ENCODE measurements around the gene PDE8A. TPM values are rescaled to one million over a fixed set of nuclear protein-coding genes. Genes with fewer than 3 reads are reported as not detected.
"Not testable (repeated sequence)": the region's sequence is repeated elsewhere in the genome, so short reads cannot be mapped to it uniquely, and the experiment has no call there.

Gene PDE8A
- total RNA-seq, 1 experiment from 2014 or later: 13.0 TPM

DNA sequence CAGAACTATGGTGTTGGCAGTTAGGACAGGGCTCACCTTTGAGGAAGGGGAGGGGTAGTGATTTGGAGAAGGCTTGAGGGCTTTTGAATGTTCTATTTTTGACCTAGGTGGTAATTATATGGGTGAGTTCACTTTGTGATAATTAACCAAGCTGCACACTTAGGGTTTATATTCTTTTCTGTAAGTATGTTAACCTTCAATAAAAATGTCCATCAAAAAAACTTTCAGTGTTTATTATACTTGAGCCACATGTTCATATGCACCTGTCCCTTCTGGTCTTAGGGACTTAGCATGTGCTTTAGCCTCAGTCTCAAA, 28.4 kb downstream of the PDE8A start:
- DNase-seq (ENCODE audit: low read depth): no peak

DNA sequence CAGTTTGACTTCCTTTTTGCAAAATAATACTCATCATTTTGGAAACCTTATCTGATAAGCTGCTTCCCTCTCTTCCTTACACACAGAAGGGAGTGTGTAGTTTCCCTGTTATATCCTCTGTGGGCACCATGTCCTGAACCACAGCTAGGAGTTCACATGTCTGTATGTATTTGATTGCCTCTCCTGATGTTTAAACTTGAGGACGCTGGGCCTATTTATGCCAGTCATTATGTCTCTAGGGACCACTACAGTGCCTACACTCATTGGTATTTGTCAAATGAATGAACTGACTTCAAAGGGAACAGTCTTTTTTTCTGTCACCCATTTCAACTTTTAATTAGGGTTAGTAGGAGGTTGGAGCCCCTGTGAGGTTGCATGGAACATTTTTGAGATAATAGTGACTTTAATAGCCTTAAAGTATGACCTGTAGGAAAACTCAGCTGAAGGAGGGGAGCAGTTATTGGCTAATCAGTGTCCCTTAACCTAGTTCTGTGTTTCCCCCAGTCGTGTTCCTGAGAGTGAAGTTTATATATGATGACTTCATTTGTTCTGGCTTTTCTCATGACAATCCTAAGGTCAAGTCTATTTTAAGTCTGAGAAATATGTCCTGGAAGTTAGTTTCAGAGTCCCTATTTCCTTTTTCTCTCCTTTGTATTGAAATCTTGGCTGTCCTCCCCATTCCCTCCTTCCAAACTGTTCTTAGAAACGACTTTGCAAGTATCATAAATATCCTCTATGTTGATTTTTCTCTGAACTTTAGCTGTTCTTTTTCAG, 28.9 kb downstream of the PDE8A start:
- peak; percentile 46 for DNase-seq (ENCODE audit: low read depth)

DNA sequence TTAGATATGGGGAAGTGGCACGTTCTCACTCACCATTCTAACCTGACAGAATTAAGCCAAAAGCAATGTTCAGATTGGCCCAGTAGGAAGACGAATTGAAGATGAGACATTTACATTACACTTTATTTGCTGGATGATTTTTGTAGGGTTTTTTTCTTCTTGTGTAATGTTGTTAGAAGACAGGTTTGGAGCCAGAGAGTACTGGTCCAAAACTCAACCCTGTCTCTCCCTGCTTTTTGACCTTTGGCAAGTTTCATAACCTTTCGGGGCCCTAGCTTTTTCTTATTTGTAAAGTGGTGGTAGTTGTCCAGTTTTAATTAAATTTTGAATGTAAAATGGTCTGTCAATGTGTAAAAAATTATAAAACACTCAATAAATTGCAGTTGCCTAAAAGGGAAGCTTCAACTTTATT, 29.5 kb downstream of the PDE8A start:
- DNase-seq (ENCODE audit: low read depth): no peak

DNA sequence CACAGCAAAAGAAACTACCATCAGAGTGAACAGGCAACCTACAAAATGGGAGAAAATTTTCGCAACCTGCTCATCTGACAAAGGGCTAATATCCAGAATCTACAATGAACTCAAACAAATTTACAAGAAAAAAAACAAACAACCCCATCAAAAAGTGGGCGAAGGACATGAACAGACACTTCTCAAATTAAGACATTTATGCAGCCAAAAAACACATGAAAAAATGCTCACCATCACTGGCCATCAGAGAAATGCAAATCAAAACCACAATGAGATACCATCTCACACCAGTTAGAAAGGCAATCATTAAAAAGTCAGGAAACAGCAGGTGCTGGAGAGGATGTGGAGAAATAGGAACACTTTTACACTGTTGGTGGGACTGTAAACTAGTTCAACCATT, 30.1 kb downstream of the PDE8A start:
- DNase-seq (ENCODE audit: low read depth): not testable (repeated sequence)

DNA sequence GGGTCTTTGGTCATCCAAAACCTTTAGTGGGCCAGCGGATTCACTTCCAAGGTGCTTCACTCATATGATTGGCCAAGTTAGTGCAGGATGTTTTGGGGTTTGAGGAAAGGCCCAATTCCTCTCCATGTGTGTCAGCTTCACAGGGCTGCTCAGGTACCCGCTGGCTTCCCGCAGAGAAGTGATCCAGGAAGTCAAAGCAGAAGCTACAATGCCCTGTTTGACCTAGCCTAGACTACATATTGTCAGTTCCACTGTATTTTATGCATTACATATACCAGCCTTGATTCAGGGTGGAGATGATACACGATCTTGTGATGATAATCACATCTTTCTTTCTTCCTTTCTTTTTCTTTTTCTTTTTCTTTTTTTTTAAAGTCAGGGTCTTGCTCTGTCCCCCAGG, 32.1 kb downstream of the PDE8A start:
- DNase-seq (ENCODE audit: low read depth): no peak

DNA sequence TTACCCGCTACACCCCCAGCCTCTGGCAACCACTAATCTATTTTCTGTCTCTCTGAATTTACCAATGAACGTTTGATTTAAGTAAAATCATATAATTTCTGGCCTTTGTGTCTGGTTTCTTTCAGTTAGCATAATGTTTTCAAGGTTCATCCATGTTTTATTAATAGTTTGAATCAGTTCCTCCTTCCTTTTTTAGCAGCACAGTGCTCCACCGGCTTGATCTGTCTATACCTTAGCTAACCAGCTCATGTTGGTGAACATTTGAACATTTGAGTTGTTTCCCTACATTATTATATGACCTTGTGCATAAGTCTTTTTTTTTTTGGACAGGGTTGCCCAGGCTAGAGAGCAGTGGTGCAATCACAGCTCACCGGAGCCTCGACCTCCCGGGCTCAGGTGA, 33.3 kb downstream of the PDE8A start:
- DNase-seq (ENCODE audit: low read depth): no peak

DNA sequence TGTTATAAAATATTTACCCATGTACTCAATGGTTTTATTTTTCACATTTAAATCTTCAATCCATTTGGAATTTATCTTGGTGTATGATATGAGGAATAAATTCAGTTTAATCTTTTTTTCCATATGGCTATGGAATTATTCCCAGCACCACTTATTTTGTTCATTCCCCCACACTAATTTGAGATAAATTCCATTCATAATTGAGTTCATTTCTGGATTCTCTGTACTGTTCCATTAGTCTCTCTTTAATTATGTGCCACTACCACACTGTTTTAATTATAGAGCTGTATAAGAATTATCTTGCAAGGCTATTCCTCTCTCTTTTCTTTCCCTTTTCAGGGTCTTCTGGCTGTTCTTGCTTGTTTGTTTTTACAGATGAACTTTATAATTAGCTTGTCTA, 34.6 kb downstream of the PDE8A start:
- no peak for DNase-seq (ENCODE audit: low read depth)

DNA sequence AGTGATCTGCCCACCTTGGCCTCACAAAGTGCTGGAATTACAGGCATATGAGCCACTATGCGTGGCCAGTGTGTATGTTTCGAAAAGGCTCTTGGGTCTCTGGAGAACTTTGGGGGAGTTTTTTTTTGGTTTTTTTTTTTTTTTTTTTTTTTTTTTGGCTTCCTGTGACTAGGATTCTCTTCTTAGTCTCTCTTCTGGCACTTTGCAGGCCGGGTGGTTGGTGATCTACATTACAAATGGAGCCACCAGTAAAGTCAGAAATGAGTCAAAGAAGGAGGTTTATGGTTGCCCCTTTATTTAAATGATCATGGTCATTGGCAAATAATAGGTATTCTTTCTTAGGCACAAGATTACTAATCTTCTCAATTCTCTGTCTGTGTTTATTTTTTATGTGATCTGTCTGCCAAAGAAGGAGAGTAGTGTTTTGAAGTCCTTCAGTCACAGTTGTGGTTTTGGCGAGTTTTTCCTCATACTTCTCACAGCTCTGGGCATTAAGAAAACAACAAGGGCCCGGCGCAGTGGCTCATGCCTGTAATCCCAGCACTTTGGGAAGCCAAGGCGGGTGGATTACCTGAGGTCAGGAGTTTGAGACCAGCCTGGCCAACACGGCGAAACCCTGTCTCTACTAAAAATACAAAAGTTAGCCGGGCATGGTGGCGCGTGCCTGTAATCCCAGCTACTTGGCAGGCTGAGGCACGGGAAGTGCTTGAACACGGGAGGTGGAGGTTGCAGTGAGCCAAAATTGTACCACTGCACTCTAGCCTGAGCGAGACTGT, 38.3 kb downstream of the PDE8A start:
- DNase-seq (ENCODE audit: low read depth): no peak

DNA sequence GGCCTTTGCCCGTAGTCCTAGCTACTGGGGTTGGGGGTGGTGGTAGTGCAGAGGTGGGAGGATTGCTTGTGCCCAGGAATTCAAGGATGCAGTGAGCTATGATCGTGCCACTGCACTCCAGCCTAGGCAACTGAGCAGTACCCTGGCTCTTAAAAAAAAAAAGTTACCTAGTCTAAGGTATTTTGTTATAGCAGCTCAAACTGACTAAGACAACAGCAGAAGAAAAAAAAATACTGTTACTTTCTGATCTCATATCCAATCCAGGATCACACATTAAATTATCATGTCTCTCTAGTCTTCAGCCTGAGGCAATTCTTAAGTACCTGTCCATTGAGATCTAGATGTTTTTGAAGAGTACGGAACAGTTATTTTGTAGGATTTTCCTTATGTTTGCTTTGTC, 39.8 kb downstream of the PDE8A start:
- no peak for DNase-seq (ENCODE audit: low read depth)

DNA sequence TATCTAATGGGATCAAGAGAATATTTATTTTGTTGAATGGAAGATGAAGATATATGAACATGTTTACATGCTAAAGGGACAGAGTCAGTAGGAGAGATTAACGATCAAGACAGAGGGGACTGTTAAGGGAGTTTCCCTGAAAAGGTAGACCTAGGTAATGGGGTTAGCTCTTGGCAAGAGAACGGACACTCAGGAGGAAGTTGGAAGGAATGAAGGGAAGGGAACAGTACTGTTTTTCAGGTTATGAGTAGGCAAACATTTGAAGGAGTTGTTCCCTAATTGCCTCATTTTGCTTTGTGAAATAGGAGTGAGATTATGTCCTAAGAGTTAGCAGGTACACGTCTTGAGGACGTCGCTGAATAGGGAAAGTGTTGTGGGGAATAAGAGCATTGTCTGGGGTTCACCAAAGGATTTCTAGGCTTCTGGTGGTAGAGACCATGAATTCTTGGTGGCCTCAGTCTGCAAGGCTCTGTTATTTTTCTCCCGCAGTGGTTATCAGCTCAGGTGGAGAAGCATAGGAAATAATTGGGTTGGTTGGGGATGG, 41.3 kb downstream of the PDE8A start:
- DNase-seq (ENCODE audit: low read depth): no peak

DNA sequence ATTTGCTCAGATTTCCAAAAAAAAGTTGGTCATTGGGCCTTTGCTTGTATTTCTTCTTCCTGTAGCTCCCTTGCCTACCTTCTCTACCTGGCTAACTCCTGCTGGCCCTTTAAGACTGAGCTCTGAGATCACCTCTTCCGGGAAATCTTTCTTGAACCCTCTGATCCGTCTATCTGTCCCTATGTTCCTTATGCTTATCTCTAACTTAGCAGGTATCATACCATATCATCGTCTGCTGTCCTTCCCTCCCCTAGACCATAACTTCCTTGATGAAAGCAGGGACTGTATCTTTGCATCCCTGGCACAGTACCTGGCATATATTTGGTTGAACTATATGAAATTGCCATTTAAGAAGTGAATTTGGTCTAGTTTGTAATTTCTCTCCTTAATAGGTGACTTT, 42.3 kb downstream of the PDE8A start:
- no peak for DNase-seq (ENCODE audit: low read depth)

DNA sequence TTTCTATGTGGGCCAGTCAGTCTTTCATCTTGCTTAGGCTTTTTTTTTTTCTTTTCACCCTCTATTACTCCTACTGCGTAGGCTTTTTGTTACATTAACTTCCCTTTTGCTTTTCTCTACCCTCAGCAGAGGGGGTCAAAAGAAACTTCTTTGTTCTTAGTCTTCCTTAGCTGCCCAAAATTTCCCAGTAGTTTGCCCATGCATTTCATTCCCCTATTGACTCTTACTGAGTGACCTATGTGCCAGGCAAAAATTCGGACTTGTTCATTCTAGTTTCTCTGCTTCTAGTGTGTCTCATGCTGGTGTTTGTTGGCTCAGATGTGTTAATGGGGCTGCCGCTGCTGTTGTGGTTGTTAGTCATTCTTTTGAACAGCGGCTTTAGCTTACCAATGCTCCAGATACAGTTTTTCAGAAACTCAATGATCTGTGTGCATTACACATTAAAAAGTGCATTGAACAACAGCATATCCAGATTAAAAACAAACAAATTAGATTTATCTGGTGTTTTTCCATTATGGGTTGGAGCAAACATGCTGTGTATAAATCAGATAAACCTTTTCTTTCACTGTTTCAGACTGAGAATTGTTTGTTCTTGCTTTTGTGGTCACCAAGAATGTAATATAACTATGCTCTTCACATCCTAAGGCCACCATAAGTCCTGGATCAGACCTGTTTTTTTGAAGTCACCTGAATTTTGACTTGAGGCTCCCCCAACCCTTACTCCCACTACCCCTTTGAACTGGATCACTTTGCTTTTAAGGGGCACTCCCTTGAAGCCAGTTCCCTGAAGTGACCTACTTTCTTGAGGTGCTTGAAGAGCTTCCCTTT, 43.1 kb downstream of the PDE8A start:
- DNase-seq (ENCODE audit: low read depth): peak; percentile 89

DNA sequence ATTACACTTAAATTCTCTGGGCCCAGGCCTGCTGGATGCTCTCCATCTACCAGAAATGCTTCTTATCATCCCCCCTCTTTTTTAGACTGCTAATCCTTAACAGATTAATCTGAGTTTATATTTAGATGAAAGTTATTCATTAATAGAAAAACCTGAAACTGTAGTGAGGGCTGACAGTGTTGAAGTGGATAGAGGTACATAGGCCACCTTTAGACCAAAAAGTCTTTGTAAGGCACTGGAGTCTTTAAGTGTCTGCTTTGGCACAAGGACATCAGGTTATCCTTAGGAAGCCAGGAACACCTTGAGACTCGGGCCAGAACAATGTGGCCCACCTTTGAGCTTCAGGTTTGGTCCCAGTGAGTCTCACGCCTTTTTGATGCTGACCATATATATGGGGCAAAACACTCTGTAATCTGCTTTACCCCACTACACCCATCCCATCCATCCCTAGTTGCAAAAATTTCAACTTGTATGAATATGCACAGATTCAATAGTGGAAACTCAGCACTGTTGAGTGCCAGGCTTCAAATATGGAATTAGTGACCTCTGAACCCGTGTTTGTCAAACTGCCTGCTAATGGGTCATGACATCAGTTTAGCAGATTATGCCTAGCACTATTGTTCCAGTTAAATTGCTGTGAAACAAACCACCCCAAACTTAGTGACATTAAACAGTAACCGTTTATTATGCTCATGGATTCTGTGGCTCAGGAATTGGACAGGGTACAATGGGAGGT, 44.0 kb downstream of the PDE8A start:
- no peak for DNase-seq (ENCODE audit: low read depth)

DNA sequence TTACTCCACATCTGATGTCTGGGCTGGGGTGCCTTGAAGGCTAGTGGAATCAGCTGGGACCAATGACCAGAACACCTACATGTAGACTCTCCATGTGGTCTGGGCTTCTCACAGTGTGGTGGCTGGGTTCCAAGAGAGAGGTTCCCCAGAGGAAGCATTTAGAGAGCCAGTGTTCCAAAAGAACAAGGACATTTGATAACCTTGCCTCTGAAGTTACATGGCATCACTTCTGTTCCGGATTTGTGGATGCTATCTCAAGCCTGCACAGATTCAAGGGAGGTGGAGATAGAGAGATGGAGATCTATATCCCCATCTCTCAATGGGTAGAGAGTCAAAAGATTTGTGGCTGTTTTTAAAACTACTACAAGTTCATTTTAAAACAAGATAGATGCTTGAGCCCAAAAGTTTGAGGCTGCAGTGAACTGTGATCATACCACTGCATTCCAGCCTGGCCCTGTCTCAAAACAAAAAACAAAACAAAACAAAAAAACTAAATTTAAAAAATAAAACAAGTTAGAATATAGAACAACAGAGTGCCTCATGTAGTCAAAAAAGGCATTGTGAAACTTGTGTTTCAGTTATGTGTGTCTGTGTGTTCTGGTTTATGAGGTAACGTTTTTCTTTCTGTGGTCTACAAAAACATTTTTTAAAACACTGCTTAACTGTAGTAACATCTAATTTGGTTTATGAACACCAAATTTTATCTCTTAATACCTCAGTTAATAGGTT, 44.8 kb downstream of the PDE8A start:
- DNase-seq (ENCODE audit: low read depth): no peak

DNA sequence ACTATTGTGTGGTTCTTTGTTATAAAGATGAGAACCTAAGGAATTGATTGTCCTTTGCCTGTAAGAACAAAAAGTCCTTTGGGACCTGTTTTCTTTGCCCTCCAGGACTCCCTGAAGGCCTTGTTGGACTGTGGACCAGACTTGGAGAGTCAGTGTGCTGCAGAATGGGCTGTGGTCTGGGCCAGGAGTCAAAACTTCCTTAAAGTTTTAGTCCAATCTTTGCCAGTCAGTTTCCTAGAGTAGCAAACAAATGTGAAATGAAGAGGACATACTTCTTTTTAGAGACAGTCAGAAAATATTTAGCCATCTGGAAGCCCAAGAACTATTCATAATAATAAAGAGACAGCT, 45.4 kb downstream of the PDE8A start:
- no peak for DNase-seq (ENCODE audit: low read depth)

DNA sequence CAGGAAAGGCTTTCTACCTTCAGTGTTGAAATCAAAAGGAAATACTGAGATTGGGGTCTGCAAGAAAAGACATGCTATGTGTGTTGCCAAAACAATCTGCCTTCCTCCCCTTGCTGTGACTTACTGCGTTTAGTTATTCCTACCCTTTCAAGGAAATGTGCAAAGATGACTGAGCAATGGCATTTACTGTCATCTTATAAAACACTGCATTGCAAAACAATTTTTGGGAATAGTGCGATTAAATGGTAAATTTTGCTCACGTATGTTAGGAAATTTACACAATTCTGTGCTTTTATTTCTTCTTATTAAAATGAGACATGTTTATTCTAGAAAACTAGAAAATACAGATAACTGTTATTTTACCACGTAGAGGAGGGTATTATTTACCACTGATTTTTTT, 45.8 kb downstream of the PDE8A start:
- DNase-seq (ENCODE audit: low read depth): no peak

DNA sequence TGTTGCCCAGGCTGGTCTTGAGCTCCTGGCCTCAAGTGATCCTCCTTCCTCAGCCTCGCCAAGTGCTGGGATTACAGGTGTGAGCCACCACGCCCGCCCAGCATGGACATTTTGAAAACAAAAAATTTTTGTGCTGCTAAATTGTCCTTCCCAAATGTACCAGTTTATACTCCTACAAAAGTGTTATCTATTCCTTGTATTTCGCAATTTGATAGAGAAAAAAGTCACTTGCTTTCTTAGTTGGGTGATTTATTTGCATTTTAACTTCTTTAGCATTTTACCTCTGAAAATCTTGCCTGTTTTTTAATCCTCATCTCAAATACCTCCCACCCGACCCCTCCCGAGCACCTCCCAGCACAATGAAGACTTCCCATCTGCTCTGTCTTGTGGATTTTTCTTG, 46.8 kb downstream of the PDE8A start:
- no peak for DNase-seq (ENCODE audit: low read depth)

DNA sequence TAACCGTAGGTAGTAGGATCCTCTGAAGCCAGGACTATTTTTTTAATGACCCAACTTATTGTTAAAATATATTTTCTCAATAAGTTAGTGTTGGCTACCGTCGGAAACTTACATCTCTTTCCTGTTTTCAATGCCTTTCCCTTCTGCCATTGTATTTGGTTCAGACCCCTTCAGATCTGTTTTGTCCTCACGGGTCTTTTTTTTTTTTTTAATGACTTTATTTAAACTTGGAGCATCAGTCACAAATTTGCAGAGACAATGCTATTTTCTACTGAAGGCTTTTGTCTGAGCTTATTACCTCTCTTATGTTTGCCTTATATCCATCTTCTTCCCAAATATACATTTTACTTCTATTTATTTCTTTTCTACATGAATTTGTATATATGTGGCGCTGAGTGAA, 47.6 kb downstream of the PDE8A start:
- DNase-seq (ENCODE audit: low read depth): no peak

DNA sequence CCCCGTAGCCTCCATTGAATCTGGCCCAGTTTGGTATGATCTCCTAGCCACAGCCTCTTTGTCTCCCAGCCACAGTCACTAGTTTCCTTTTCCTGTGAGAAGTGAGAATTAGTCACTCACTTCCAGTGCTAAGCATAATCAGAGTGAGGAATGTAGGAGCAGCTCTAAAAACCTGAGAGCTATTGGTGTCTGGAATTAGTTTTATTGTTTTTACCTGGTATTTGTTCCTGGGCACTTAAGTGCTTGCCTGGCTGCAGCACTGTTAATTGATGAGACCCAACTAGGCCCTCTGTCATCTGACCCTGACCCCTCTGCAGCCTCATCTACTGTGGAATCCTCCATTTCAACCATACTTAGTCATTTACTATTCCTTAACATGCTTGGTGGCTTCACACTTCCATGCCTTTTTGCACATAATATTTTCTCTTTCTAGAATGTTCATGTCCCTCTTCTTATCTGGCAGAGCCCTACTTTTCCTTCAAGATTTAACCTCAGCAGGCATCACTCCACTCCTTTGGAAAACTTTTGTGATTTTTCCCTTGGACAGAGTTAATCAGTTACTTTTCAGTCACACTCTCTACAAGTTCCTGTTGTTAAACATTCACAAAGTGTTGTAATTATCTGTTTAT, 48.8 kb downstream of the PDE8A start:
- peak; percentile 60 for DNase-seq (ENCODE audit: low read depth)
